K562 (cell line): ENCODE data around the gene PMM1. TPM values are rescaled to one million over a fixed set of nuclear protein-coding genes. Genes with fewer than 3 reads are reported as not detected.
A peak's percentile ranks its signal among the peaks of the same experiment; 100 is the strongest.

Experiments
- ARID1B ChIP-seq: fragments of 450-650 bp; IDR thresholded peaks from 2 replicates; pipeline ENCODE4 v1.6.1; 2016; ENCODE audit warnings: antibody characterized with exemption, mild to moderate bottlenecking, inconsistent platforms
- BRD9 ChIP-seq: fragments of 450-650 bp; IDR thresholded peaks from 2 replicates; pipeline ENCODE4 v1.6.1; 2018; ENCODE audit warnings: low read depth; ENCODE audit not compliant: partially characterized antibody
- CHAMP1 ChIP-seq: fragments of 450-650 bp; IDR thresholded peaks from 2 replicates; pipeline ENCODE4 v1.6.1; 2016; ENCODE audit warnings: mild to moderate bottlenecking
- DPF2 ChIP-seq: fragments of 450-650 bp; IDR thresholded peaks from 2 replicates; pipeline ENCODE4 v1.6.1; 2016
- EP300 ChIP-seq: IDR thresholded peaks from 2 replicates; pipeline ENCODE4 v1.6.1; 2012; ENCODE audit warnings: low read length, improper control_type of control experiment
- GATA2 ChIP-seq: sonication (generic); formaldehyde crosslinking; IDR thresholded peaks from 2 replicates; pipeline ENCODE4 v1.4.0; 2020; ENCODE audit warnings: mild to moderate bottlenecking, missing genetic modification reagents
- KLF1 ChIP-seq: fragments of 450-650 bp; IDR thresholded peaks from 2 replicates; pipeline ENCODE4 v1.6.1; 2016; ENCODE audit warnings: missing genetic modification characterization, missing compliant biosample characterization
- KLF16 ChIP-seq: IDR thresholded peaks from 2 replicates; pipeline ENCODE4 v1.6.1; 2016; ENCODE audit warnings: antibody characterized with exemption
- LEF1 ChIP-seq: fragments of 450-650 bp; IDR thresholded peaks from 2 replicates; pipeline ENCODE4 v1.6.1; 2016; ENCODE audit warnings: mild to moderate bottlenecking
- MBD1 ChIP-seq: fragments of 250-450 bp; sonication (Bioruptor Pico); IDR thresholded peaks from 2 replicates; pipeline ENCODE4 v1.8.0; 2022; ENCODE audit warnings: inconsistent platforms
- NCOR1 ChIP-seq: fragments of 450-650 bp; IDR thresholded peaks from 2 replicates; pipeline ENCODE4 v1.6.1; 2016; ENCODE audit warnings: mild to moderate bottlenecking, moderate library complexity
- NFIC ChIP-seq: fragments of 450-650 bp; IDR thresholded peaks from 2 replicates; pipeline ENCODE4 v1.6.1; 2017; ENCODE audit warnings: mild to moderate bottlenecking, inconsistent platforms
- NONO ChIP-seq, 2 experiments: fragments of 200-400 bp in 1 of 2; fragments of 450-650 bp in 1 of 2; formaldehyde crosslinking in 1 of 2; IDR thresholded peaks; 2 replicates each; pipeline ENCODE4 v1.6.1; 2017; ENCODE audit warnings: low read depth in 2 of 2, mild to moderate bottlenecking in 2 of 2, moderate library complexity in 2 of 2, low read length in 1 of 2
- POLR2AphosphoS5 ChIP-seq: IDR thresholded peaks from 2 replicates; pipeline ENCODE4 v1.6.1; 2011; ENCODE audit warnings: mild to moderate bottlenecking, low read depth, low read length, moderate library complexity; ENCODE audit not compliant: control insufficient read depth, insufficient read depth
- SIRT6 ChIP-seq: IDR thresholded peaks from one replicate; pipeline ENCODE4 v1.6.1; 2012; ENCODE audit warnings: low read depth, mild to moderate bottlenecking, control low read depth, inconsistent platforms, low read length, moderate library complexity
- SNIP1 ChIP-seq: fragments of 450-650 bp; IDR thresholded peaks from 2 replicates; pipeline ENCODE4 v1.7.1; 2017; ENCODE audit warnings: low read depth, mild to moderate bottlenecking
- TAF9B ChIP-seq: fragments of 450-650 bp; IDR thresholded peaks from 2 replicates; pipeline ENCODE4 v1.6.1; 2018; ENCODE audit warnings: mild to moderate bottlenecking; ENCODE audit not compliant: partially characterized antibody
- TRIM24 ChIP-seq, 2 experiments: fragments of 450-650 bp; IDR thresholded peaks; 2 replicates each; pipeline ENCODE4 v1.6.1; 2016
- polyA plus RNA-seq, 8 experiments: library from polyadenylated mRNA; depleted of rRNA in 4 of 8; stranded (reverse) in 5 of 8; unstranded in 3 of 8; fragments of >200 nt; fragmentation: Nextera tagmentation in 2 of 8; fragmentation: Illumina TruSeq in 1 of 8; extraction: Ambion mirVana in 2 of 8; extraction: Trizol in 1 of 8; gene quantifications; 2 replicates each; pipeline versions ENCODE4 v1.2.1 to v1.2.3, GENCODE V29; 2011 to 2014; ENCODE audit warnings: inconsistent platforms in 1 of 8, missing spikeins in 1 of 8
- total RNA-seq, 7 experiments: library from RNA; depleted of rRNA in 6 of 7; stranded (reverse); fragments of >200 nt in 6 of 7; fragmentation: Illumina TruSeq in 2 of 7; extraction: Trizol in 2 of 7; gene quantifications; 2 replicates each; pipeline versions ENCODE4 v1.2.1 to v1.2.3, GENCODE V29; 2011 to 2021; ENCODE audit warnings: low replicate concordance in 1 of 7
- TF ChIP-seq, protein P1 (sequence below): sonication (generic); IDR thresholded peaks from 2 replicates; pipeline ENCODE4 v1.6.1; 2016

The PMM1 gene
- total and polyA plus RNA-seq, 9 of the 15 experiments (the other 6 are each of a cell fraction or from before 2014, with no cell fraction given): 10.2 to 31.7 (median 20.3) TPM

DNA sequence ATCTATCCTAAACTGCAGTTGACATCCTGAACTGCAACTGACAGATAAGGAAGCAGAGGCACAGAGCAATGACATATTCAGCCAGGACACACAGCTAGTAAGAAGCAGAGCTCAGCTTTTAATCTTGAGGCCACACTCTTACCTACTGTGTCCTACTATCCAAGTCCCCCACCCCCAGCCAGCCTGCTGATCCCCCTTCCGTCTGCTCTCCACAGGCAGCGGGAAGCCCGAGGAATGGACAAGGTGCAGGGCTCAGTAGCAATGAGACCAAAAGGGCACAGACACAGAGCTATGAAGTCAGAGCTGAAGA lies 49.7 kb downstream of the PMM1 start (continued):
- TF ChIP-seq MBD1: no peak
- TF ChIP-seq TRIM24 (IDR thresholded peaks at IDR 0.05): 0 out of 4 replicates have a peak, but pooled peaks of 1 of the 2 experiments have one; percentile 14
- TF ChIP-seq KLF1 (tag): no peak
- TF ChIP-seq, protein P1, sequence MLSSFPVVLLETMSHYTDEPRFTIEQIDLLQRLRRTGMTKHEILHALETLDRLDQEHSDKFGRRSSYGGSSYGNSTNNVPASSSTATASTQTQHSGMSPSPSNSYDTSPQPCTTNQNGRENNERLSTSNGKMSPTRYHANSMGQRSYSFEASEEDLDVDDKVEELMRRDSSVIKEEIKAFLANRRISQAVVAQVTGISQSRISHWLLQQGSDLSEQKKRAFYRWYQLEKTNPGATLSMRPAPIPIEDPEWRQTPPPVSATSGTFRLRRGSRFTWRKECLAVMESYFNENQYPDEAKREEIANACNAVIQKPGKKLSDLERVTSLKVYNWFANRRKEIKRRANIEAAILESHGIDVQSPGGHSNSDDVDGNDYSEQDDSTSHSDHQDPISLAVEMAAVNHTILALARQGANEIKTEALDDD: peak; percentile 73
- peak; percentile 71 for TF ChIP-seq DPF2
- TF ChIP-seq KLF16: no peak
- peak; percentile 52; the same call in 1 of the 2 replicates for TF ChIP-seq EP300
- no peak for TF ChIP-seq CHAMP1
- TF ChIP-seq SIRT6: no peak
- TF ChIP-seq LEF1: no peak; the same call in 1 of the 2 replicates
- peak; percentile 82 for TF ChIP-seq ARID1B
- peak; percentile 58 for TF ChIP-seq NFIC
- TF ChIP-seq NONO (IDR thresholded peaks at IDR 0.05; ENCODE audit: low read depth in 2 of 2, low read length in 1 of 2): no peak
- peak; percentile 40; the same call in 1 of the 2 replicates for TF ChIP-seq POLR2AphosphoS5
- TF ChIP-seq NCOR1: peak; percentile 81
- peak; percentile 38; the same call in 1 of the 2 replicates for TF ChIP-seq GATA2 (CRISPR knock-in tag)
- TF ChIP-seq BRD9: peak; percentile 39
- peak; percentile 13 for TF ChIP-seq TAF9B
- no peak for TF ChIP-seq SNIP1
